ENCODE results near the gene DCAF16. TPM values are rescaled to one million over a fixed set of nuclear protein-coding genes. Genes with fewer than 3 reads are reported as not detected.
"Not testable (repeated sequence)": the region's sequence is repeated elsewhere in the genome, so short reads cannot be mapped to it uniquely, and the experiment has no call there.

The DCAF16 gene
- total RNA-seq (32.5 TPM), polyA plus RNA-seq (ENCODE audit: insufficient read depth in 1 of 8, insufficient read length in 8 of 8, low replicate concordance in 1 of 8) (10 to 100 TPM; 18.1 to 41.0 (median 25.2) TPM)
- long read RNA-seq, donor 1, full-length matches to known transcripts: 1 of 1 reads
- long read RNA-seq, donor 1, partial matches to known transcripts: 0 of 1 reads
- long read RNA-seq, donor 1, other reads (novel, unspliced or antisense): 0 of 1 reads
- long read RNA-seq, donor 2, full-length matches to known transcripts: 1 of 1 reads
- long read RNA-seq, donor 2, partial matches to known transcripts: 0 of 1 reads
- long read RNA-seq, donor 2, other reads (novel, unspliced or antisense): 0 of 1 reads
- long read RNA-seq, donor 3, full-length matches to known transcripts: 6 of 11 reads
- long read RNA-seq, donor 3, partial matches to known transcripts: 0 of 11 reads
- long read RNA-seq, donor 3, other reads (novel, unspliced or antisense): 5 of 11 reads
- long read RNA-seq, donor 4, full-length matches to known transcripts: 3 of 3 reads
- long read RNA-seq, donor 4, partial matches to known transcripts: 0 of 3 reads
- long read RNA-seq, donor 4, other reads (novel, unspliced or antisense): 0 of 3 reads
- long read RNA-seq, donor 5, full-length matches to known transcripts: 7 of 12 reads
- long read RNA-seq, donor 5, partial matches to known transcripts: 5 of 12 reads
- long read RNA-seq, donor 5, other reads (novel, unspliced or antisense): 0 of 12 reads
- long read RNA-seq, donor 6, full-length matches to known transcripts: 6 of 11 reads
- long read RNA-seq, donor 6, partial matches to known transcripts: 0 of 11 reads
- long read RNA-seq, donor 6, other reads (novel, unspliced or antisense): 5 of 11 reads
- long read RNA-seq, donor 7, partial matches to known transcripts: 0 of 3 reads
- long read RNA-seq, donor 7, other reads (novel, unspliced or antisense): 0 of 3 reads
- long read RNA-seq, donor 8, full-length matches to known transcripts: 2 of 21 reads
- long read RNA-seq, donor 8, partial matches to known transcripts: 19 of 21 reads
- long read RNA-seq, donor 8, other reads (novel, unspliced or antisense): 0 of 21 reads
- long read RNA-seq, donor 9, full-length matches to known transcripts: 3 of 10 reads
- long read RNA-seq, donor 9, partial matches to known transcripts: 0 of 10 reads
- long read RNA-seq, donor 9, other reads (novel, unspliced or antisense): 7 of 10 reads
- long read RNA-seq, donor 10, full-length matches to known transcripts: 4 of 18 reads
- long read RNA-seq, donor 10, partial matches to known transcripts: 14 of 18 reads
- long read RNA-seq, donor 10, other reads (novel, unspliced or antisense): 0 of 18 reads
- long read RNA-seq, donor 11, full-length matches to known transcripts: 5 of 17 reads
- long read RNA-seq, donor 11, partial matches to known transcripts: 7 of 17 reads
- long read RNA-seq, donor 11, other reads (novel, unspliced or antisense): 5 of 17 reads

GRCh38 chr4:17810260-17811077 lies at the start of gene DCAF16, which contains the start of gene NCAPG:
Gene DCAF16, minus strand, starts transcription at chr4:17810757. Its CDS starts 6,616 bp downstream, at chr4:17804141.
Gene NCAPG, plus strand, starts transcription at chr4:17810979. Its CDS starts 99 bp downstream, at chr4:17811078.
- H3K4me1 ChIP-seq (ENCODE audit: control insufficient read depth, insufficient read depth, low read length): peaks cover 10% of the 10 kb centered on the region
- WGBS (ENCODE audit: insufficient coverage): under 1% methylated on average over 69 of the region's 69 CpGs

DNA sequence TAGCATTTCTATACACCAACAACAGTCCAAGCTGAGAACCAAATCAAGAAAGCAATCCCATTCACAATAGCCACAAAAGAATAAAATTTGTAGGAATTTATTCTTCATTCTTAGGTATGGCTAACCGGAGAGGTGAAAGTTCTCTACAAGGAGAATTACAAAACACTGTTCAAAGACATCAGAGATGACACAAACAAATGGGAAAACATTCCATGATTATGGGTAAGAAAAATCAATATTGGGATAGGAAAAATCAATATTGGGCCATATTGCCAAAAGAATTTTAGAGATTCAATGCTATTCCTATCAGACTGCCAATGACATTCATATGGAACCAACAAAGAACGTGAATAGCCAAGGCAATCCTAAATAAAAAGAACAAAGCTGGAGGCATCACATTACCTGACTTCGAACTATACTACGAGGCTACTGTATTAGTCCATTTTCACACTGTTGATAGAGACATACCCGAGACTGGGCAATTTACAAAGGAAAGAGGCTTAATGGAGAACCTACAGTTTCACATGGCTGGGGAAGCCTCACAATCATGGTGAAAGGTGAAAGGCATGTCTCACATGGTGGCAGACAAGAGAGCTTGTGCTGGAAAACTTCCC lies 49.3 kb upstream of the DCAF16 start:
- H3K4me3 ChIP-seq (ENCODE audit: low read length): no peak overlapping the region
- DNase-seq: no peak
- peaks cover 3% of the 10 kb centered on the region for H3K36me3 ChIP-seq (ENCODE audit: control insufficient read depth, insufficient read depth, low read length)
- peaks cover 3% of the 10 kb centered on the region for H3K9me3 ChIP-seq (replicated peaks; ENCODE audit: control insufficient read depth, low read depth, low read length)
- no peak overlapping the region for H3K27ac ChIP-seq (ENCODE audit: low read length)
- H3K4me1 ChIP-seq (ENCODE audit: control insufficient read depth, insufficient read depth, low read length): no peaks in the 10 kb centered on the region
- no peaks in the 10 kb centered on the region for H3K27me3 ChIP-seq (ENCODE audit: control insufficient read depth, insufficient read depth, low read length)
- WGBS (ENCODE audit: insufficient coverage): no CpG with 5 or more reads among the region's 5 CpGs

More at GRCh38 chr4:17810260-17811077, at the start of gene DCAF16, which contains the start of gene NCAPG:
- peak within 1 kb of the TSS; percentile 81 for H3K4me3 ChIP-seq (ENCODE audit: low read length)
- H3K36me3 ChIP-seq (ENCODE audit: control insufficient read depth, insufficient read depth, low read length): peaks cover 6% of the 10 kb centered on the region
- DNase-seq: peak; percentile 100
- no peaks in the 10 kb centered on the region for H3K9me3 ChIP-seq (replicated peaks; ENCODE audit: control insufficient read depth, low read depth, low read length)
- no peaks in the 10 kb centered on the region for H3K27me3 ChIP-seq (ENCODE audit: control insufficient read depth, insufficient read depth, low read length)
- peak within 1 kb of the TSS; percentile 98 for H3K27ac ChIP-seq (ENCODE audit: low read length)

DNA sequence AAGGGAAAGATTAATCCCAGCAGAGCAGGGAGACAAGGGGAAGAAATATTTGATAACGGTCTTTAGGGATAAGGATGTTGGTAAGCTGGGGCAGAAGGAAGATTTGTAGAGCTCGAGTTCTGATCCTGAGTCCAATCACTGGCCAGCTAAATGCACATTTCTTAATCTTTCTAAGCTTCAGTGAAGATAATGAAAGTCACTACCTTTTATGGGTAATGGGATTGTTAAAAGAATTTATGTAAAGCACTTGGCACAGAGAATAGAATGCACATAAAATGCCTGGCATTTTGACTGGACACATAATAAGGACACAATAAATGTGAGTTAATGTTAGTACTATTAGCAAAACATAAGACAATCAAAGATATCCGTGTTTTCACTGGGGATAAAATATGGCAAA lies 43.5 kb upstream of the DCAF16 start:
- H3K36me3 ChIP-seq (ENCODE audit: control insufficient read depth, insufficient read depth, low read length): no peaks in the 10 kb centered on the region
- no peaks in the 10 kb centered on the region for H3K9me3 ChIP-seq (replicated peaks; ENCODE audit: control insufficient read depth, low read depth, low read length)
- no peak overlapping the region for H3K4me3 ChIP-seq (ENCODE audit: low read length)
- no peaks in the 10 kb centered on the region for H3K4me1 ChIP-seq (ENCODE audit: control insufficient read depth, insufficient read depth, low read length)
- no peak overlapping the region for H3K27ac ChIP-seq (ENCODE audit: low read length)
- H3K27me3 ChIP-seq (ENCODE audit: control insufficient read depth, insufficient read depth, low read length): no peaks in the 10 kb centered on the region
- WGBS (ENCODE audit: insufficient coverage): 100% methylated on average over 1 of the region's 3 CpGs
- DNase-seq: no peak

DNA sequence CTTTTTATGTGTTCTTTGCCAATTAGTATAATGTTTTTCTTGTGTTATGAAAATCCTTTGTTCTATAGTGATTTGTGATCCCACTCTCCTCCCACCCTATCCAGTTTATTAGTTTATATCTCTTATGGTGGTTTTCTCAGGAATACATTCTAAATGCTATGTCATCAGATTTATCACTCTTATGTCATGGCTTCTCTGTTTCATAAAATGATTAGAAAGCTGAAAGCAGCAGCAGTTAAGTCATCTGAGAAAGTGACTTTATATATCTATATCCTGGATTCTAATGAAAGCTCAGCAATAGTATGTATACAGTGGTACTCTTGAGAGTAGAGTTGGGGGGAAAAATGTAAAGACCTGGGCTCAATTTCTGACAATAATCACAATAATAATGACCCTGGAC lies 41.4 kb upstream of the DCAF16 start:
- Histone ChIP-seq H3K4me3 (ENCODE audit: low read length) (no peak overlapping the region), H3K36me3 (ENCODE audit: control insufficient read depth, insufficient read depth, low read length) (no peaks in the 10 kb centered on the region), H3K27ac (ENCODE audit: low read length) (no peak overlapping the region), H3K27me3 (ENCODE audit: control insufficient read depth, insufficient read depth, low read length) (no peaks in the 10 kb centered on the region), H3K9me3 (replicated peaks; ENCODE audit: control insufficient read depth, low read depth, low read length) (no peaks in the 10 kb centered on the region), H3K4me1 (ENCODE audit: control insufficient read depth, insufficient read depth, low read length) (no peaks in the 10 kb centered on the region)
- no peak for DNase-seq

GRCh38 chr4:17850295-17850694 lies 39.7 kb upstream of the DCAF16 start:
- not testable (repeated sequence) for H3K36me3 ChIP-seq (ENCODE audit: control insufficient read depth, insufficient read depth, low read length); H3K27ac ChIP-seq (ENCODE audit: low read length); H3K27me3 ChIP-seq (ENCODE audit: control insufficient read depth, insufficient read depth, low read length); DNase-seq; H3K4me1 ChIP-seq (ENCODE audit: control insufficient read depth, insufficient read depth, low read length); H3K9me3 ChIP-seq (replicated peaks; ENCODE audit: control insufficient read depth, low read depth, low read length); H3K4me3 ChIP-seq (ENCODE audit: low read length)
- no CpG with 5 or more reads among the region's 1 CpG for WGBS (ENCODE audit: insufficient coverage)

GRCh38 chr4:17846266-17846665 lies 35.7 kb upstream of the DCAF16 start:
- H3K4me1 ChIP-seq (ENCODE audit: control insufficient read depth, insufficient read depth, low read length): no peaks in the 10 kb centered on the region

GRCh38 chr4:17823871-17824669 lies 13.5 kb upstream of the DCAF16 start:
- no peaks in the 10 kb centered on the region for H3K27me3 ChIP-seq (ENCODE audit: control insufficient read depth, insufficient read depth, low read length)
- H3K4me1 ChIP-seq (ENCODE audit: control insufficient read depth, insufficient read depth, low read length): no peaks in the 10 kb centered on the region
- H3K4me3 ChIP-seq (ENCODE audit: low read length): no peak overlapping the region
- no peak overlapping the region for H3K27ac ChIP-seq (ENCODE audit: low read length)
- no peaks in the 10 kb centered on the region for H3K9me3 ChIP-seq (replicated peaks; ENCODE audit: control insufficient read depth, low read depth, low read length)
- H3K36me3 ChIP-seq (ENCODE audit: control insufficient read depth, insufficient read depth, low read length): no peaks in the 10 kb centered on the region
- no peak for DNase-seq
- WGBS (ENCODE audit: insufficient coverage): no CpG with 5 or more reads among the region's 1 CpG

More at GRCh38 chr4:17846266-17846665, 35.7 kb upstream of the DCAF16 start:
- Histone ChIP-seq H3K9me3 (replicated peaks; ENCODE audit: control insufficient read depth, low read depth, low read length) (no peaks in the 10 kb centered on the region), H3K27me3 (ENCODE audit: control insufficient read depth, insufficient read depth, low read length) (no peaks in the 10 kb centered on the region), H3K4me3 (ENCODE audit: low read length) (no peak overlapping the region), H3K36me3 (ENCODE audit: control insufficient read depth, insufficient read depth, low read length) (peaks cover 3% of the 10 kb centered on the region), H3K27ac (ENCODE audit: low read length) (no peak overlapping the region)
- no CpG with 5 or more reads among the region's 2 CpGs for WGBS (ENCODE audit: insufficient coverage)
- peak; percentile 3 for DNase-seq

GRCh38 chr4:17817027-17817426 lies 6.5 kb upstream of the DCAF16 start:
- no peak overlapping the region for H3K4me3 ChIP-seq (ENCODE audit: low read length)
- peak; percentile 68 for DNase-seq
- peaks cover 4% of the 10 kb centered on the region for H3K36me3 ChIP-seq (ENCODE audit: control insufficient read depth, insufficient read depth, low read length)
- no peaks in the 10 kb centered on the region for H3K27me3 ChIP-seq (ENCODE audit: control insufficient read depth, insufficient read depth, low read length)
- WGBS (ENCODE audit: insufficient coverage): no CpG with 5 or more reads among the region's 5 CpGs
- no peak overlapping the region for H3K27ac ChIP-seq (ENCODE audit: low read length)
- H3K9me3 ChIP-seq (replicated peaks; ENCODE audit: control insufficient read depth, low read depth, low read length): no peaks in the 10 kb centered on the region
- no peaks in the 10 kb centered on the region for H3K4me1 ChIP-seq (ENCODE audit: control insufficient read depth, insufficient read depth, low read length)

Measured in muscle of leg (tissue), 16 donors.